DMS 273 treated with DMSO at 0.1 percent for 48 hours (cell line): ENCODE data around the gene RPGR.

Source experiments
- DNase-seq: peaks from one replicate; lab custom pipeline; 2025; lab: John Stamatoyannopoulos, UW

RPGR gene

DNA sequence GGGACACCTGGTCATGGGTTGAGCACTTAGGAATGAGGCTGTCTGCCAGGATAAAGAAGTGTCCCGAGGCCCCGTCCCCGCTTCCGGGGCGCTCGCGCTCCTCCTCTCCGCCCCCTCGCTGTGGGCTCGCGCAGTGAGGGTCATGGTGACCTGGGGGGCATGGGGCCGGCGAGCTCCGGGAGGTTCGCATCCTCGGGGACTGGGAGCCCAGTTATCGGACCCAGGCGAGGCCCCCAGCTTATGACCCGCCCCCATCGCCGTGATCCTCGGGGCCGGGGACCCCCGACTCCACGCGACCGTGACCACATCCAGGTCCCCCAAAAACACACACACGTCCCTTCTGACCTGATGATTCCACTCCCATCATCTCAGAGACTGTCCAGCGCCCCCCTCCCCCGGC is 71.3 kb downstream of the RPGR start:
- DNase-seq: no peak

- no peak for DNase-seq
Observed at GRCh38 chrX:38249965-38250364, 77.3 kb downstream of the RPGR start.

DNA sequence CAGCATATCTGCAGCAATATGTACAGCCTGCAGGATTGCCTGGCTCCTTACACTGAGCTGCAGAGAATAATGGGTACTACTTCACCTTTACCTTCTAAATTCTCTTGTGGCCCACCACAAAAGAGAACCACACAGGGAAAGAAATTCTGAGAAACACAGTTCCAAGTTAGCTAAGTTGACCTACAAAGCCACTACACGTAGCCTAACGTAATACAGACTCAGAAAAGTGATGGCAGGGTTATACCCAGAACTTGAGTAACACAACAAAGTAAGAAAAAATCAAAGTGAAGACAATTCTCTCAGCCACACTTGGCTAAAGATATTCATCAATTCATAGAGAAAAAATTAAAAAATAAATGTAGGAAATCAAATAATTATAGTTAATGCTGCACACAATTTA is 80.3 kb downstream of the RPGR start:
- no peak for DNase-seq

- DNase-seq: no peak
Observed at GRCh38 chrX:38240541-38240940, 86.8 kb downstream of the RPGR start.

- DNase-seq: no peak
Observed at GRCh38 chrX:38236901-38237615, 90.3 kb downstream of the RPGR start.

- DNase-seq: no peak
Observed at GRCh38 chrX:38233891-38234667, 93.2 kb downstream of the RPGR start.

GRCh38 chrX:38232079-38232686 is 95.1 kb downstream of the RPGR start:
- no peak for DNase-seq

- DNase-seq: no peak
Observed at GRCh38 chrX:38225093-38225492, 102.2 kb downstream of the RPGR start.

GRCh38 chrX:38224160-38224559 is 103.1 kb downstream of the RPGR start:
- DNase-seq: no peak

DNA sequence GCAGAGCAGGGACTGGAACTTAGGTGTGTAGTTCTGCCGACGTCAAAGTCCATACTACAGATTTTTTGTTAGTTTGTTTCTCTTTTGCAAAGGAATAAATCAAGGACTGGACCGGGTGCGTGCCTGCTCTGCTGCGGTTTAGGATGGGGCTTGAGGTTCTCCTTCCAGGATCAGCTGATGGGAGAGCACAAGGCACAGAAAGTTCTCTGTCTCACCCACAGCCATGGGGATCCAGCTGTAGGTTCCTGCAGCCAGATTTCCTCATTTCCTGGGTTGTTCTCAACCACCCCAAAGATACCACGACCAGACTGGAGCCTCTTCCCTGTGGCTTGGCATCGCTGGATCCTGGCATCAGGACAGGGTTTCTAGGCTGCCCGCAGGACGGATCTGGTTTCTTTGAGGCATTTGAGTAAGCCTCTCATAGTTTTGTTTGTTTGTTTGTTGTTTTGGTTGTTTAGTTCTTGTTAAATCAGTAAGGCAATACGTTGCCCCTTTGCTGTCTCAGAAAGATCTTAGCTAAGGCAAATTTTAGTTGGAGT is 105.8 kb downstream of the RPGR start:
- no peak for DNase-seq

GRCh38 chrX:38220415-38221390 is 106.6 kb downstream of the RPGR start, which contains the start of gene SRPX:
Gene SRPX, minus strand, starts transcription at chrX:38220871. Its CDS starts 79 bp downstream, at chrX:38220792.
- DNase-seq: no peak

DNA sequence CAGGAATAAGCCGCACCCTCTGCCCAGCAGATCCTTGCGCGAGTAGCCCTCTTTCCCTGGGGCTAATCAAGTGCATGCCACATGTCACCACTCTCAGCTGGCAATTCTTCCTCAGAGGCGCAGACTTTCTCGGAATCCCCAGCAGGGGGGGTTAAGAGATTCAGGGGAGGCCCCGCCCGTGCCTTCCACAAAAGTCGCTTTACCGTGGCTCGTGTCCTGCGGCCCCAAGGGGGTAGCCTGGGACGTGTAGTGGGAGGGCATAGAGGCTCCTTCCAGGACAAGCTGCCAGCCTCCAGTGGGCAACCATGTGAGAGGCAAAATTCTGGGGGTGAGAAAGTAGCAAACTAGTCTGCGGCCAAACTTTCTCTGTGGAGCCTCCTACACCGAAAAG is 107.3 kb downstream of the RPGR start:
- peak; percentile 52 for DNase-seq
